Activated CD4-positive, alpha-beta memory T cell treated with anti-CD3 and anti-CD28 coated beads for 36 hours (primary cell): ENCODE data around the gene ARSJ. TPM values are rescaled to one million over a fixed set of nuclear protein-coding genes. Genes with fewer than 3 reads are reported as not detected.

Source experiments
- CTCF ChIA-PET: fragments of 350-600 bp; sonication (Branson Sonifier 250); formaldehyde crosslinking; loops from one replicate; lab custom pipeline; 2021; ENCODE audit warnings: antibody characterized with exemption, inconsistent platforms; lab: Charles Lee
- POLR2A ChIA-PET: fragments of 350-600 bp; sonication (Branson Sonifier 250); formaldehyde crosslinking; loops from one replicate; lab custom pipeline; 2021; ENCODE audit warnings: antibody characterized with exemption; lab: Charles Lee
- DNase-seq: peaks from one replicate; pipeline ENCODE4 v3.0.0-alpha.2; 2020
- H3K27ac Mint-ChIP-seq: one replicate; pipeline ENCODE4 v1.8.0; 2021; ENCODE audit warnings: mixed read lengths
- H3K27me3 Mint-ChIP-seq: one replicate; pipeline ENCODE4 v1.8.0; 2021; ENCODE audit warnings: mixed read lengths
- H3K36me3 Mint-ChIP-seq: one replicate; pipeline ENCODE4 v1.8.0; 2021; ENCODE audit warnings: mixed read lengths
- H3K4me1 Mint-ChIP-seq: one replicate; pipeline ENCODE4 v1.8.0; 2021; ENCODE audit warnings: low read depth, mixed read lengths
- H3K4me3 Mint-ChIP-seq: one replicate; pipeline ENCODE4 v1.8.0; 2021; ENCODE audit warnings: mild to moderate bottlenecking, mixed read lengths
- H3K9me3 Mint-ChIP-seq: one replicate; pipeline ENCODE4 v1.8.0; 2021; ENCODE audit warnings: mixed read lengths
- intact Hi-C: fragments of 100-400 bp; cut with micrococcal nuclease; formaldehyde crosslinking; loops from one replicate; pipeline ENCODE4 v1.15.1; 2023
- total RNA-seq, 2 experiments: library from RNA; stranded (reverse); gene quantifications; one replicate each; pipeline ENCODE4 v1.2.3, GENCODE V29; 2021

Gene ARSJ
- total RNA-seq, 2 experiments from 2014 or later = 0.07 TPM; not detected in 1

DNA sequence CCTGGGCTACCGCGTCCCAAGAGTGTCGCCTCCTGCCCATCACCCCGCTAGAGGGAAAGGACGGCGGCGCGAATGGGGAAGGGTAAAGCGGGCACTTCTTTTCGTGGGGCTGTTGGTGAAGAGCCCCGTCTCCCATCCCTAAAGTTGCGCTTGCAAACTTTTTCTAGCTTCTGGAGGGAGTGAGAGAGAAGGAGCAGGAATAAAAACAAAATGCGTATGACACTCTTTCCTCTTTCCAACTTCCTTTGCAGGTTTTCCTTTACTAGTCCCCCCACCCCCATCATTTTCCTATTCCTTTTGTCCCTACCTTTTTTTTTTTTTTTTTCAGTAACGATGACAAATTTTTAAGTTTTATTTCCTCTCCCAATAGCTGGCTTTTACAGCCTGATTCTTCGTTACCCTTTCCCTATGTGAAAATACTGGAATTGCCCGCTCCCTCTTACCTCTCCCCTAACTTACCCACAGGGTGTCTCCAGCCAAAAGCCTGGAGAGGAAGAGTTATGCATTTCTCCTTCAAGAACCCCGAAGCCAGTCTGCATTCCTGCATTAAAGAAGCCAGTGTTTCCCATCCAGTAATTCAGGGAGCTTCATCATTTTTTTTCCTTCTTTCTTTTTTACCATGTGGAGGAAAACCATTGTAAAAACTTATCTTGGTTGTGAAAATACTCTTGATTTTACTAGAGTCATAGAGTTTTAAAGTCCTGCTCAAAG, 613 bp upstream of the ARSJ start:
- CTCF ChIA-PET = interaction anchor here (0.6 to 1.2 kb wide), 3 partner anchors 27 to 541 kb away, joined by 3 read pairs; no protein-coding TSS in a partner anchor
- Mint-ChIP-seq H3K36me3 (peaks cover 1% of the 10 kb centered on the region), H3K4me3 (peak overlapping the region; percentile 70), H3K4me1 (peaks cover 13% of the 10 kb centered on the region), H3K27me3 (peaks cover 35% of the 10 kb centered on the region), H3K27ac (no peak overlapping the region), H3K9me3 (no peaks in the 10 kb centered on the region)
- intact Hi-C loops = no loop called here
- no peak for DNase-seq
- POLR2A ChIA-PET = no interaction called here

DNA sequence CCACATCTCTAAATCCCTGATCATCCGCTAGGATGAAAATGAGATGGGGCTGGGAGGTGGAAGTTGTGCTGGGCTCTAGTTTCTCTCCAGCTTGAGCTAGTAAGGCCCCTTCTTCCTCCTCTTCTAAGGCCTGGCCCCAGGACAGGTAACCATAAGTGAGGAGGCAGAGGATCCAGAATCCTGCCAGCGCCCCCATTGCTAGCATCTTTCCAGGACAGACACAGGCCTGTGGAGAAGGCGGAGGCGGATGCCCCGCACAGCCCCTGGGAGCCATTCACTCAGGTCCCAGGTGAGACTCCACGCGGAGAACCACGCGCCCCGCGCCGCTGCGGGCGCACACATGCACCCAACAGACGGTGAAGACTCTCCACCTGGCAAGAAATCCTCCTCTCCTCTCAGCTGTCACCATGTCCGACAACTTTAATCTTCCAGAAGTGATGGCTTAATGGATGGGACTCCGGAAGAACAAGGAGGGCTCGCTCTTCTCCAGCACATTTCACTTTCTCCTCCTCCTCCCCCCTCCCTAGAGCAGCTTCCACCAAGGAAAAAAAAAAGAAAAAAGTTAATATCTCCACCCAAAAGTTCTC, 793 bp downstream of the ARSJ start:
- ChIA-PET POLR2A (no interaction called here), CTCF (interaction anchor here (0.6 kb wide), 2 partner anchors 111 to 619 kb away, joined by 3 read pairs; no protein-coding TSS in a partner anchor)
- peaks cover 13% of the 10 kb centered on the region for H3K4me1 Mint-ChIP-seq
- H3K36me3 Mint-ChIP-seq = peaks cover 3% of the 10 kb centered on the region
- peaks cover 35% of the 10 kb centered on the region for H3K27me3 Mint-ChIP-seq
- no peak for DNase-seq
- intact Hi-C loops = no loop called here
- H3K9me3 Mint-ChIP-seq = peaks cover 5% of the 10 kb centered on the region
- H3K27ac Mint-ChIP-seq = no peak overlapping the region
- peak overlapping the region; percentile 70 for H3K4me3 Mint-ChIP-seq

DNA sequence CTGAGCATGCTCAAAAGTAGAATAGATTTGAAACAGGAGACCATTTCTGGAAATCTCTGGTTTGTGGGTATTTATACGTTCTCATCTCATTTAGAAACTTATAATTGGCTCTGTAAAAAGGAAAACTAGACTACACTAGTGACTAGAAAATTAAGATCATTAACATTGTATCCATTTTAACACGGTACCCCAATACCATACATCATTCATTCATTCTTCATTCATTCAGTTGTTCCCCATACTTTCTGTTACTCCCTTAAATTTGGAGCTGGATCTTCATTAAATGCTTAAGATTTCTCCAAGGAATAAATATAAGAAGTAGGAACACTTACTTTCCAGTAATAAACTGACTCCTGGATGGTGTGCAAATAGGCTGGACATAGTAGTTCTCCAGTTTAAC, 1.3 kb downstream of the ARSJ start:
- no peak for DNase-seq
- intact Hi-C loops = no loop called here
- peaks cover 13% of the 10 kb centered on the region for H3K4me1 Mint-ChIP-seq
- no peak overlapping the region for H3K4me3 Mint-ChIP-seq
- no peak overlapping the region for H3K27ac Mint-ChIP-seq
- H3K36me3 Mint-ChIP-seq = peaks cover 3% of the 10 kb centered on the region
- peaks cover 5% of the 10 kb centered on the region for H3K9me3 Mint-ChIP-seq
- peaks cover 35% of the 10 kb centered on the region for H3K27me3 Mint-ChIP-seq
- ChIA-PET POLR2A (no interaction called here), CTCF (no interaction called here)

DNA sequence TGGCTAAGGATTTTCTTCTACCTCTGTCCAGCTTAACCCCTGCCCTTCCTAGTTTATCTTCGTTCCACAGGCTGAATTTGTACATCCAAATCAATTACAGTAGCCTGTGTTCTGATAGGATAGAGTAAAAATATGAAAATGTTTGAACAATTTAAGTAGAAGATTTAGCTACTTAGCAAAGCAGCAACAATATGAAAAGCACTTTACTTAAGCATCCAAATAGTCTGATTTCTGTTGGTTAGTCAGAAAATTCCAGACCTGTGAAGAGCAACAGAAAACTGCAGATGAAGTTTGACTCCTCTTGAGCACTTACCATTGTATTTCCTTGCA, 2.0 kb downstream of the ARSJ start:
- Mint-ChIP-seq H3K9me3 (peaks cover 5% of the 10 kb centered on the region), H3K27me3 (peaks cover 29% of the 10 kb centered on the region), H3K4me3 (no peak overlapping the region), H3K27ac (no peak overlapping the region), H3K4me1 (peaks cover 13% of the 10 kb centered on the region), H3K36me3 (peaks cover 3% of the 10 kb centered on the region)
- intact Hi-C loops = no loop called here
- POLR2A ChIA-PET = no interaction called here
- CTCF ChIA-PET = no interaction called here
- no peak for DNase-seq

DNA sequence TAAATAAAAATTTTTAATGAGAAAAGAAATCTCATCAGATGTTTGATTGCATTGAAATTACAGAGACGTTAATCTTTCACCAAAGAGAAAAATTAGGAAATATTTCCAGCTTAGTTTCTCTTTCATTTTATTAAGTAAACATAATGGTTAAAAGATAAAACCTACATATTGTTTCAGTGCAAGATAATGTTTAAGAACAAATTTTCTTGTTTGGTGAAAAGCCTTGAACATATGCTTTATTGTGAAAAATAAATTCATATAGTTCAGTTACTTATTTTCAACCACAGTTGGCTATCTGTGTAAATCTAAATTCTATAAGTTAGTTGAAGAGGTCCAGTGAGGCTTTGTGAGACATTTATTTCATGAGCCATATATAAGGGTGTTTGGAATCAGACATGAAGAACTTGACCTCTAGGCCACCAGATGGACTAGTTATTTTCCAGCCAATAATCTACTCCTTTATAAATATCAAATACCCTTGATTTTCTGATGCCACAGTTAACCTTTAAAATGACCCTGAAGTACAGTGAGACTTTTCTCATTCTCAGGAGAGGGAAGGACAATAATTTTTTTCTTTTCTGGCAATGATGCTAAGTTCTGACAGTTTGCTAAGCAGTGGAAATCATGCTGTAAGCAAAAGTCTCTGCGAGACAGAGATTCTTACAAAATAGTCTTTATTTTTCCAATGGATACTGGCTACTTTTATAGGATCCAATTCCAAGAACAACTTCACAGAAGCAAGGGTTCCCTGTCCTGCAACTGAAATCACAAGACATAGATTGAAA, 2.5 kb downstream of the ARSJ start:
- H3K9me3 Mint-ChIP-seq = peaks cover 5% of the 10 kb centered on the region
- intact Hi-C loops = no loop called here
- H3K27me3 Mint-ChIP-seq = peaks cover 29% of the 10 kb centered on the region
- peaks cover 3% of the 10 kb centered on the region for H3K36me3 Mint-ChIP-seq
- ChIA-PET POLR2A (no interaction called here), CTCF (no interaction called here)
- no peak overlapping the region for H3K4me3 Mint-ChIP-seq
- peaks cover 13% of the 10 kb centered on the region for H3K4me1 Mint-ChIP-seq
- DNase-seq = no peak
- H3K27ac Mint-ChIP-seq = no peak overlapping the region

- H3K9me3 Mint-ChIP-seq = peaks cover 5% of the 10 kb centered on the region
These were observed 3.9 kb downstream of the ARSJ start for GRCh38 chr4:113975578-113975977.

DNA sequence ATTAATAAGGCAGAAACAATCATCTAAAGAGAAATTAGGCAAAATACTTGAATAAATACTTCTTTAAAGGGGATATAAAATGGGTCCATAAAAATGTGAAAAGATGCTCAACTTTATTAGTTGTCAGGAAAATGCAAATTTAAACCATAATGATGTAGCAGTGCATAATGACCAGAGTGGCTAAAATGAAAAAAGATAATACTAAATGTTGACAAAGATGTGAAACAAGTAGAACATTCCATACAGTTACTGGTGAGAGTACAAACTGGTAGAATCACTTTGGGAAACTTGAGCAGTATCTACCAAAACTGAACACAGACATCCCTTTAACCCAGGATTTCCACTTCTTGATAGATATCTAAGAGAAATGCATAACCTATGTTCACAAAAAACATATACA, 5.0 kb downstream of the ARSJ start:
- ChIA-PET CTCF (no interaction called here), POLR2A (no interaction called here)
- DNase-seq = no peak
- H3K4me3 Mint-ChIP-seq = no peak overlapping the region
- peaks cover 3% of the 10 kb centered on the region for H3K36me3 Mint-ChIP-seq
- no peak overlapping the region for H3K27ac Mint-ChIP-seq
- H3K9me3 Mint-ChIP-seq = peaks cover 5% of the 10 kb centered on the region
- H3K27me3 Mint-ChIP-seq = peaks cover 16% of the 10 kb centered on the region
- intact Hi-C loops = no loop called here
- H3K4me1 Mint-ChIP-seq = peaks cover 3% of the 10 kb centered on the region

More at GRCh38 chr4:113975578-113975977, 3.9 kb downstream of the ARSJ start:
- ChIA-PET CTCF (no interaction called here), POLR2A (no interaction called here)
- H3K4me3 Mint-ChIP-seq = no peak overlapping the region
- peaks cover 13% of the 10 kb centered on the region for H3K4me1 Mint-ChIP-seq
- peaks cover 3% of the 10 kb centered on the region for H3K36me3 Mint-ChIP-seq
- intact Hi-C loops = no loop called here
- no peak overlapping the region for H3K27ac Mint-ChIP-seq
- H3K27me3 Mint-ChIP-seq = peaks cover 22% of the 10 kb centered on the region
- no peak for DNase-seq

DNA sequence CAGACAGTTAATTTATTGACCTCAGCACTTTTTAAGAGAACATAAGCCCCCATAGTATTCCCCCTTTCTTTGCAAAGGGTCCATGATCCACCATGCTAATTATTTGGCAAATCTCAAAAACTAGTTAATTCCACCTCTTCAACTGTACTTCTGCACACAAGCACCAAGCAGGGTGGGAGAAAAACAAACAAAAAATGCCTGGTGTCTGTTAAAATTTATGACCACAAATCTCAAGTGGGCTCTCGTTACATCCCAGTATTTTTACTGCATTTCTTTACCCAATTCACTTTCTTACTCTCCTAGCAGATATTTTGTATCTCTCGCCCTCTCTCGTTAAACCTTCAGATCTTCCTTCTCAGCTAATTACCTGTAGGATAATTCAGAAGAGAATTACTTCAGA, 6.1 kb downstream of the ARSJ start:
- Mint-ChIP-seq H3K9me3 (peaks cover 5% of the 10 kb centered on the region), H3K27me3 (peaks cover 7% of the 10 kb centered on the region), H3K27ac (no peak overlapping the region), H3K4me1 (peaks cover 3% of the 10 kb centered on the region), H3K36me3 (peaks cover 3% of the 10 kb centered on the region), H3K4me3 (no peak overlapping the region)
- intact Hi-C loops = no loop called here
- POLR2A ChIA-PET = no interaction called here
- no peak for DNase-seq
- CTCF ChIA-PET = interaction anchor here (0.6 kb wide), 1 partner anchor 17 kb away, joined by 3 read pairs; no protein-coding TSS in a partner anchor

GRCh38 chr4:113972781-113973180, 6.7 kb downstream of the ARSJ start:
- H3K36me3 Mint-ChIP-seq = peaks cover 3% of the 10 kb centered on the region
- H3K9me3 Mint-ChIP-seq = peaks cover 5% of the 10 kb centered on the region
- H3K27me3 Mint-ChIP-seq = peaks cover 7% of the 10 kb centered on the region
- no peak overlapping the region for H3K4me3 Mint-ChIP-seq
- ChIA-PET CTCF (no interaction called here), POLR2A (no interaction called here)
- peaks cover 3% of the 10 kb centered on the region for H3K4me1 Mint-ChIP-seq
- H3K27ac Mint-ChIP-seq = no peak overlapping the region
- intact Hi-C loops = no loop called here
- DNase-seq = no peak

DNA sequence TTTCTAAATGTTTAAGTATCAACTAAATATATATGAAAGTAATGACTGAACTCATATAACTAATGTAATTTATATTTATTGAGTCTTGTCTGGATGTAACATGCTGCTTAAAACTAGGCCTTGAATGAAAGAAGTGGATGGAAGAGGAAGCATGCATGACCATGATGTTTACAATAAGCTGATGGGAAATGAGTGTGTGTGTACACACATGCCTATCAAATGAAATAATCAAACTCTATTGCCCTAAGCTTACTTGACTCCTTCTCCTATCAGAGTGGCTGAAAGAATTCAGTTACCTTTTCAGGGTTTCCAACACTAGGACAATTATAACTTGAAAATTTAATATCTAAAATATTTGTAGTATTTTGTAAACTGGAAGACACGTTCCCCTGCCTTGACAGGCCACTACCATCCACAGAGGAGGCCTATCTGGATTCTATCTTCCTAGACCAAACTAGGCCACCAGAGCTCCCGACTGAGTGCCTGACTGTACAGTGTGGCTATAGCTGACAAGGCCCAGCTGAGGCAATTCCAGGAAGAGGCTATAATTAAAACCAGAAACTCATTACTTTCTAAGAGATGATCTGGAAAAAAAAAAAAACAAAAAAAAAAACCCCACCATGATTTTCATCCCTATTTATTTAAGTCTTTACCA, 7.6 kb downstream of the ARSJ start:
- H3K27ac Mint-ChIP-seq = no peak overlapping the region
- POLR2A ChIA-PET = no interaction called here
- no peak overlapping the region for H3K4me3 Mint-ChIP-seq
- no peak for DNase-seq
- no peaks in the 10 kb centered on the region for H3K4me1 Mint-ChIP-seq
- CTCF ChIA-PET = no interaction called here
- intact Hi-C loops = no loop called here
- H3K9me3 Mint-ChIP-seq = peaks cover 5% of the 10 kb centered on the region
- H3K27me3 Mint-ChIP-seq = peaks cover 7% of the 10 kb centered on the region
- H3K36me3 Mint-ChIP-seq = peaks cover 3% of the 10 kb centered on the region

DNA sequence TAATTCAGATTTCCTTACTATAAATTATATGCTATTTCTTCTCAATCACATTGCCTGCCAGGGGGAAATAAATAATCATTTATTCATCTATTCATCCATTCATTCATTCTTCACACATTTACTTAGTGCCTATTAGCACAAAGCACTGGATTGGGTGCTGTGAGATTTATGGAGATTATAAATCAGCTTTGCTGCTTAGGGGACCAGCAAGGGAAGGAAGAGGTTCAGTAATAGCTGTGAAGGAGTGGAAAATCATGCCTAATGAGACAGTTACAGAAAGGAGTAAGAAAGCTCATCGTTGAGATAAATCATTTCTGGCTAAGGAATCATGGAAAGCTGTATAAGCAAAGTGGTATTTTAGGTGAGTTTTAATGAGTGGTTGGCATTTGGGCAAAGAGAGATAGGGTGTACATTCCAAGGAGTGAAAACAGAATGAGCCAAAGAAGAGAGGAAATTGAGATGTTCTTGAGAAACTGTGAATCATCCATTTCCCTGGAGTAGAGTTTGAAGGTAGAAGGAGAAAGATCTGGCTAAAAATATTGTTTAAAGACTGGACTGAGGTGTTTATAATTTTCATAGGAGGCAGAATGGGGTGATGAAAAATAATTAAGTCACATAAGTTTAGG, 9.6 kb downstream of the ARSJ start:
- no peak for DNase-seq
- Mint-ChIP-seq H3K9me3 (peaks cover 5% of the 10 kb centered on the region), H3K4me1 (no peaks in the 10 kb centered on the region), H3K36me3 (peaks cover 3% of the 10 kb centered on the region), H3K27ac (no peak overlapping the region), H3K27me3 (peaks cover 7% of the 10 kb centered on the region), H3K4me3 (no peak overlapping the region)
- POLR2A ChIA-PET = no interaction called here
- CTCF ChIA-PET = interaction anchor here (0.6 to 0.7 kb wide), 2 partner anchors 17 to 698 kb away, joined by 3 read pairs; no protein-coding TSS in a partner anchor
- intact Hi-C loops = no loop called here
